ENCODE measurements around the gene SLC15A4. TPM values are rescaled to one million over a fixed set of nuclear protein-coding genes. Genes with fewer than 3 reads are reported as not detected.

SLC15A4 gene
- total and polyA plus RNA-seq, 2 of the 13 experiments (the other 11 are each of a cell fraction or from before 2014, with no cell fraction given) = 17.3 to 22.7 TPM

DNA sequence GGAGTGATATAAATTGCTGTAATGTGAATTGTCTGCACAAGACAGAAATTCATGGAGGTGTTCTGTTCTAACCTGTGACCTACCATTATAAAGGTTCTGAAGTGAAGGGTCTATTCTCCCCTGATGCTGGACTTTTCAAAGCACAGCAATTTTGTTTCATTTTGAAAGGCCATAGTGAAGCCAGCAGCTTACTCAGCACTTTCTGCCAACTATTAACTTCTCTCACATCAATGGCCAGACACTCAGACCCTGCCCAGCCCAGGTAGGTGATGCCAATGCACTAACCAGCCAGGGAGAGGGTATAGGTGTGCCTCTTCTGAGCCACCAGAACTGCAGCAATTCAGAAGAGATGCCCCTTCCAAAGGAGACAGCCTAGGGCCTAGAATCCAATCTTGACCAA is 43.9 kb downstream of the SLC15A4 start (continued):
- TF ChIP-seq, protein P1, sequence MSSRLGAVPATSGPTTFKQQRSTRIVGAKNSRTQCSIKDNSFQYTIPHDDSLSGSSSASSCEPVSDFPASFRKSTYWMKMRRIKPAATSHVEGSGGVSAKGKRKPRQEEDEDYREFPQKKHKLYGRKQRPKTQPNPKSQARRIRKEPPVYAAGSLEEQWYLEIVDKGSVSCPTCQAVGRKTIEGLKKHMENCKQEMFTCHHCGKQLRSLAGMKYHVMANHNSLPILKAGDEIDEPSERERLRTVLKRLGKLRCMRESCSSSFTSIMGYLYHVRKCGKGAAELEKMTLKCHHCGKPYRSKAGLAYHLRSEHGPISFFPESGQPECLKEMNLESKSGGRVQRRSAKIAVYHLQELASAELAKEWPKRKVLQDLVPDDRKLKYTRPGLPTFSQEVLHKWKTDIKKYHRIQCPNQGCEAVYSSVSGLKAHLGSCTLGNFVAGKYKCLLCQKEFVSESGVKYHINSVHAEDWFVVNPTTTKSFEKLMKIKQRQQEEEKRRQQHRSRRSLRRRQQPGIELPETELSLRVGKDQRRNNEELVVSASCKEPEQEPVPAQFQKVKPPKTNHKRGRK (CRISPR knock-in tag; IDR thresholded peaks at IDR 0.05) = no peak
- no peak for TF ChIP-seq YEATS4 (CRISPR knock-in tag; IDR thresholded peaks at IDR 0.05; ENCODE audit: borderline replicate concordance)

DNA sequence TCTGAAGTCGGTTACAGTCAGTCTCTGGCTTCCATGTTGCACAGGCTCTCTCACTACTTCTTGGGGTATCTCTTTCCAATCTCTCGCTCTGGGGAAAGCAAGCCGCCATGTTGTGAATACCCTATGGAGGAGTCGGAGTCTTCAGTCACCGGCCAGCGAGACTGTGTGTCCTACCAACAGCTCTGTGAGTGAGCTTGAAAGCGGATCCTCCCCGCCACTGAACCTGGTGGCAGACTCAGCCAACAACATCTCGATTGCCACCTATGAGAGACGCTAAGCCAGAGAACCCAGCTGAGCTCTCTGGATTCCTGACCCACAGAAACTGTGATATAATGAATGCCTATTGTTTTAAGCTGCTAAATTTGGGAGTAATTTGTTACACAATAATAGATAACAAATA is 51.5 kb downstream of the SLC15A4 start:
- no peak overlapping the region for H3K27ac ChIP-seq (ENCODE audit: extremely low read length, insufficient read depth, low read length)
- in situ Hi-C loops (cut with HindIII; ENCODE audit: extremely low pct_ligation_motif_present, low pct_unique_long_range_greater_than_20kb) = no loop called here
- no peaks in the 10 kb centered on the region for H3K79me2 ChIP-seq (ENCODE audit: insufficient read depth, low read length)
- DNase-seq (ENCODE audit: low spot score) (no peak), FAIRE-seq (no peak), ATAC-seq (peak; percentile 58; the same call in 2 of the 3 replicates)
- H3K4me1 ChIP-seq (ENCODE audit: insufficient read depth, low read length) = peaks cover 9% of the 10 kb centered on the region; the same call in 1 of the 2 replicates
- H3K4me3 ChIP-seq (replicated peaks in 1 of 3; ENCODE audit: insufficient read depth in 1 of 3, low read depth in 2 of 3, low read length in 3 of 3) = no peak overlapping the region
- H2AFZ ChIP-seq (ENCODE audit: low read length) = no peak overlapping the region
- H3K9ac ChIP-seq (ENCODE audit: insufficient read depth, low read depth, low read length) = no peak overlapping the region
- no peaks in the 10 kb centered on the region for H3K9me3 ChIP-seq (ENCODE audit: low read length)
- peaks cover 0 to 18% of the 10 kb centered on the region in 2 experiments; a peak in 4 of 5 replicates for H3K27me3 ChIP-seq (ENCODE audit: control insufficient read depth in 1 of 2, insufficient read depth in 2 of 2, low read length in 2 of 2)
- no peak overlapping the region for H3K4me2 ChIP-seq (ENCODE audit: low read depth, low read length)
- no peaks in the 10 kb centered on the region for H3K36me3 ChIP-seq (replicated peaks in 1 of 2; ENCODE audit: control insufficient read depth in 1 of 2, insufficient read depth in 2 of 2, low read length in 2 of 2)
- intact Hi-C loops (cut with micrococcal nuclease; ENCODE audit: unreplicated experiment) = no loop called here
- 41% methylated on average over 8 of the region's 10 CpGs for WGBS (ENCODE audit: low lambda C conversion rate)
- no TSS peak for BruUV-seq (replicated peaks)
- ChIA-PET POLR2A (no interaction called here), CTCF (ENCODE audit: low intra/inter-chr PET ratio, low total read pairs) (no interaction called here)
- H4K20me1 ChIP-seq (ENCODE audit: insufficient read depth, low read length) = no peaks in the 10 kb centered on the region
- no peak for TF ChIP-seq ZNF235 (CRISPR knock-in tag; IDR thresholded peaks at IDR 0.05; ENCODE audit: borderline replicate concordance)
- TF ChIP-seq MED13 (CRISPR knock-in tag; IDR thresholded peaks at IDR 0.05) = no peak
- TF ChIP-seq GATAD1 (CRISPR knock-in tag; IDR thresholded peaks at IDR 0.05) = no peak
- no peak for TF ChIP-seq KLF13 (CRISPR knock-in tag; IDR thresholded peaks at IDR 0.05)
- no peak for TF ChIP-seq PPARG (CRISPR knock-in tag; conservative IDR thresholded peaks at IDR 0.05)
- TF ChIP-seq, protein P2, sequence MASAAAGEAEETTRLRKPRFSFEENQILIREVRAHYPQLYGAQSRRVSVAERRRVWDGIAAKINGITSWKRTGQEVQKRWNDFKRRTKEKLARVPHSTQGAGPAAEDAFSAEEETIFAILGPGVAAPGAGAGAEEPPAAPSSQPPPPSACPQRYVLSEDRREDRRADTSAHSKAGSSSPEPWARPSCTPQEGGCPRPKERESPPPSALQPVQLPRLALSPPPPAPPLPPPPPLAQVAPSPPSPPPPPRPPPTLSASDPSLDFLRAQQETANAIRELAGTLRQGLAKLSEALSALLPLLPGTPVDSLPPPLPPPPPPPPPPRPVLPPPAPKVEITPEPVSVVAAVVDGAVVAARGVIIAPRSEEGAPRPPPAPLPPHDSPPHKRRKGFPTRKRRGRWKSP (CRISPR knock-in tag; IDR thresholded peaks at IDR 0.05) = no peak
- TF ChIP-seq NONO (IDR thresholded peaks at IDR 0.05) = no peak
- no peak for TF ChIP-seq NONO (CRISPR knock-in tag; conservative IDR thresholded peaks at IDR 0.05)
- TF ChIP-seq, protein P3, sequence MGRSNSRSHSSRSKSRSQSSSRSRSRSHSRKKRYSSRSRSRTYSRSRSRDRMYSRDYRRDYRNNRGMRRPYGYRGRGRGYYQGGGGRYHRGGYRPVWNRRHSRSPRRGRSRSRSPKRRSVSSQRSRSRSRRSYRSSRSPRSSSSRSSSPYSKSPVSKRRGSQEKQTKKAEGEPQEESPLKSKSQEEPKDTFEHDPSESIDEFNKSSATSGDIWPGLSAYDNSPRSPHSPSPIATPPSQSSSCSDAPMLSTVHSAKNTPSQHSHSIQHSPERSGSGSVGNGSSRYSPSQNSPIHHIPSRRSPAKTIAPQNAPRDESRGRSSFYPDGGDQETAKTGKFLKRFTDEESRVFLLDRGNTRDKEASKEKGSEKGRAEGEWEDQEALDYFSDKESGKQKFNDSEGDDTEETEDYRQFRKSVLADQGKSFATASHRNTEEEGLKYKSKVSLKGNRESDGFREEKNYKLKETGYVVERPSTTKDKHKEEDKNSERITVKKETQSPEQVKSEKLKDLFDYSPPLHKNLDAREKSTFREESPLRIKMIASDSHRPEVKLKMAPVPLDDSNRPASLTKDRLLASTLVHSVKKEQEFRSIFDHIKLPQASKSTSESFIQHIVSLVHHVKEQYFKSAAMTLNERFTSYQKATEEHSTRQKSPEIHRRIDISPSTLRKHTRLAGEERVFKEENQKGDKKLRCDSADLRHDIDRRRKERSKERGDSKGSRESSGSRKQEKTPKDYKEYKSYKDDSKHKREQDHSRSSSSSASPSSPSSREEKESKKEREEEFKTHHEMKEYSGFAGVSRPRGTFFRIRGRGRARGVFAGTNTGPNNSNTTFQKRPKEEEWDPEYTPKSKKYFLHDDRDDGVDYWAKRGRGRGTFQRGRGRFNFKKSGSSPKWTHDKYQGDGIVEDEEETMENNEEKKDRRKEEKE (IDR thresholded peaks at IDR 0.05) = no peak
- no peak for TF ChIP-seq ATAD3A (CRISPR knock-in tag; IDR thresholded peaks at IDR 0.05)
- TF ChIP-seq, protein P4, sequence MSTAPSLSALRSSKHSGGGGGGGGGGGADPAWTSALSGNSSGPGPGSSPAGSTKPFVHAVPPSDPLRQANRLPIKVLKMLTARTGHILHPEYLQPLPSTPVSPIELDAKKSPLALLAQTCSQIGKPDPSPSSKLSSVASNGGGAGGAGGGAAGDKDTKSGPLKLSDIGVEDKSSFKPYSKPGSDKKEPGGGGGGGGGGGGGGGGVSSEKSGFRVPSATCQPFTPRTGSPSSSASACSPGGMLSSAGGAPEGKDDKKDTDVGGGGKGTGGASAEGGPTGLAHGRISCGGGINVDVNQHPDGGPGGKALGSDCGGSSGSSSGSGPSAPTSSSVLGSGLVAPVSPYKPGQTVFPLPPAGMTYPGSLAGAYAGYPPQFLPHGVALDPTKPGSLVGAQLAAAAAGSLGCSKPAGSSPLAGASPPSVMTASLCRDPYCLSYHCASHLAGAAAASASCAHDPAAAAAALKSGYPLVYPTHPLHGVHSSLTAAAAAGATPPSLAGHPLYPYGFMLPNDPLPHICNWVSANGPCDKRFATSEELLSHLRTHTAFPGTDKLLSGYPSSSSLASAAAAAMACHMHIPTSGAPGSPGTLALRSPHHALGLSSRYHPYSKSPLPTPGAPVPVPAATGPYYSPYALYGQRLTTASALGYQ (CRISPR knock-in tag; IDR thresholded peaks at IDR 0.05) = no peak
- TF ChIP-seq NCOR1 (IDR thresholded peaks at IDR 0.05; ENCODE audit: borderline replicate concordance, low read length) = no peak
- TF ChIP-seq, protein P5, sequence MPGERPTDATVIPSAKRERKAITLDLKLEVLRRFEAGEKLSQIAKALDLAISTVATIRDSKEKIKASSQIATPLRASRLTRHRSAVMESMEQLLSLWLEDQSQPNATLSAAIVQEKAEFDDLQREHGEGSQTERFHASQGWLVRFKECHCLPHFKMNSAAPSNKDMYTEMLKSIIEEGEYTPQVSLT (CRISPR knock-in tag; IDR thresholded peaks at IDR 0.05; ENCODE audit: borderline replicate concordance, low read depth) = no peak
